BJ (cell line): ENCODE results near the gene HELQ. TPM values are rescaled to one million over a fixed set of nuclear protein-coding genes. Genes with fewer than 3 reads are reported as not detected.

Experiments used
- CTCF ChIA-PET: fragments of 350-600 bp; formaldehyde crosslinking; extraction: SDS; loops from one replicate; lab custom pipeline; 2021; ENCODE audit warnings: antibody characterized with exemption, inconsistent platforms; lab: Yijun Ruan, JAX
- POLR2A ChIA-PET: fragments of 300-600 bp; sonication (Branson Sonifier 250); formaldehyde crosslinking; extraction: SDS; loops from one replicate; lab custom pipeline; 2021; ENCODE audit warnings: antibody characterized with exemption; lab: Charles Lee
- DNase-seq: peaks from one replicate; pipeline ENCODE4 v3.0.0-alpha.2; 2011; ENCODE audit warnings: low read depth
- H3K27me3 ChIP-seq: 2 replicates; pipeline ENCODE4 v1.6.0; 2011; ENCODE audit warnings: low read length; ENCODE audit not compliant: control insufficient read depth, insufficient read depth
- H3K36me3 ChIP-seq: 2 replicates; pipeline ENCODE4 v1.5.1; 2011; ENCODE audit warnings: low read length; ENCODE audit not compliant: control insufficient read depth, insufficient read depth
- H3K4me3 ChIP-seq: 2 replicates; pipeline ENCODE4 v1.5.1; 2011; ENCODE audit warnings: low read depth, mild to moderate bottlenecking, control low read depth, low read length
- polyA plus RNA-seq: library from polyadenylated mRNA; depleted of rRNA; stranded (reverse); fragments of >200 nt; gene quantifications from 2 replicates; pipeline ENCODE4 v1.2.3, GENCODE V29; 2011
- TF ChIP-seq, protein P1 (sequence below): IDR thresholded peaks from 2 replicates; pipeline ENCODE4 v1.5.1; 2011; ENCODE audit warnings: low read depth, mild to moderate bottlenecking, control low read depth, inconsistent platforms, low read length, moderate library complexity; ENCODE audit not compliant: insufficient read depth

Gene HELQ
- polyA plus RNA-seq, 1 experiment: 9.6 TPM

DNA sequence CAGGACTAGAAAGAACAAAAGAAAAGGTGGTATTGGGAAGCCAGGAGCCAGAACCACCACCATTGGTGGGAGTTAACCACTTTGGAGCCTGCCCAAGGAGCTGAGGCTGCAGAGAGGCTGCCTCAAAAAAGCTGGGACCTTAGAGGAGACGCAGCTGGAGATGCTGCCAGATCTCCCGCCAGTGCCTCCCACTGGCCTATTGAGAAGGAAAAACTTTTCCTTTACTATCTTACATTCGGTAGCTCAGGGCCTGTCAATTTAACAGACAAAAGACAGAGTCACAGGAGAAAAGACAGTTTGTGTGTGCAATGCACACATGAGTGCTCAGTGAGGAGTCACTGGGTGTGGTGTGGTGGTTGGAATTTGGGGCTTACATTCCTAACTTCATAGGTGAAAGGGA lies 68.6 kb downstream of the HELQ start:
- Histone ChIP-seq H3K36me3 (no peaks in the 10 kb centered on the region), H3K4me3 (no peak overlapping the region), H3K27me3 (peaks cover 2% of the 10 kb centered on the region; the same call in 1 of the 2 replicates)
- ChIA-PET CTCF (interaction anchor here (1.4 to 2.5 kb wide), 3 partner anchors 20 to 106 kb away, joined by 3 to 7 read pairs (median 4); no protein-coding TSS in a partner anchor), POLR2A (no interaction called here)
- TF ChIP-seq, protein P1, sequence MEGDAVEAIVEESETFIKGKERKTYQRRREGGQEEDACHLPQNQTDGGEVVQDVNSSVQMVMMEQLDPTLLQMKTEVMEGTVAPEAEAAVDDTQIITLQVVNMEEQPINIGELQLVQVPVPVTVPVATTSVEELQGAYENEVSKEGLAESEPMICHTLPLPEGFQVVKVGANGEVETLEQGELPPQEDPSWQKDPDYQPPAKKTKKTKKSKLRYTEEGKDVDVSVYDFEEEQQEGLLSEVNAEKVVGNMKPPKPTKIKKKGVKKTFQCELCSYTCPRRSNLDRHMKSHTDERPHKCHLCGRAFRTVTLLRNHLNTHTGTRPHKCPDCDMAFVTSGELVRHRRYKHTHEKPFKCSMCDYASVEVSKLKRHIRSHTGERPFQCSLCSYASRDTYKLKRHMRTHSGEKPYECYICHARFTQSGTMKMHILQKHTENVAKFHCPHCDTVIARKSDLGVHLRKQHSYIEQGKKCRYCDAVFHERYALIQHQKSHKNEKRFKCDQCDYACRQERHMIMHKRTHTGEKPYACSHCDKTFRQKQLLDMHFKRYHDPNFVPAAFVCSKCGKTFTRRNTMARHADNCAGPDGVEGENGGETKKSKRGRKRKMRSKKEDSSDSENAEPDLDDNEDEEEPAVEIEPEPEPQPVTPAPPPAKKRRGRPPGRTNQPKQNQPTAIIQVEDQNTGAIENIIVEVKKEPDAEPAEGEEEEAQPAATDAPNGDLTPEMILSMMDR: no peak
- no peak for DNase-seq

DNA sequence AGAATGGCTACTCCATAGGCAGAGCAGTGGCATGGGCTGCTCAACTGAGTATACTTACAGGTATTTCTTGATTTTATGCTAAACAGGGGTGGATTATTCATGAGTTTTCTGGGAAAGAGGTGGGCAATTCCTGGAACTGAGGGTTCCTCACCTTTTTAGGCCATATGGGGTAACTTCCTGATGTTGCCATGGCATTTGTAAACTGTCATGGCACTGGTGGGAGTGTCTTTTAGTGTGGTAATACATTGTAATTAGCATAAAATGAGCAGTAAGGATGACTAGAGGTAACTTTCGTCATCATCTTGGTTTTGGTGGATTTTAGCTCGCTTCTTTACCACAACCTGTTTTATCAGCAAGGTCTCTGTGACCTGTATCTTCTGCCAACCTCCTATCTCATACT lies 72.8 kb downstream of the HELQ start:
- H3K4me3 ChIP-seq: no peak overlapping the region
- DNase-seq: no peak
- POLR2A ChIA-PET: no interaction called here

DNA sequence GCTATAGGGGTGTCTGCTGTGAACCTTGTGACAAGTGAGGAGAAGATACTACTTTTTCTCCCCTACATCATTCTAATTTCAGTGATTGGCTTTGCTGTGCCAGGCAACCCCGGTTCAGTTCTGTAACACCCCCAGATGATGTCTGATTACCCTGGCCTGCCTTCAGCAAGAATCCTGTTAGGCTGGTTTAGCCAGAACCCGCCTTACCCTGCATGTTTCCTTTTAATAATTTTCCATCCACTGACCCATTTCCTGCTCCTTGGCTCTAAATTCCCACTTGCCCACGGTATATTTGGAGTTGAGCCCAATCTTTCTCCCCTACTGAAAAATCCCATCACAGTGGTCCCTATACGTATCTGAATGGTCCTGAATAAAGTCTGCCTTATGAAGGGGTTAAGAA lies 74.5 kb downstream of the HELQ start:
- no peak for DNase-seq
- ChIA-PET POLR2A (no interaction called here), CTCF (no interaction called here)
- Histone ChIP-seq H3K36me3 (no peaks in the 10 kb centered on the region), H3K4me3 (no peak overlapping the region), H3K27me3 (no peaks in the 10 kb centered on the region)
- TF ChIP-seq, protein P1: no peak

More for the DNA sequence above, 72.8 kb downstream of the HELQ start:
- H3K27me3 ChIP-seq: no peaks in the 10 kb centered on the region
- H3K36me3 ChIP-seq: no peaks in the 10 kb centered on the region
- TF ChIP-seq, protein P1: no peak
- CTCF ChIA-PET: no interaction called here

DNA sequence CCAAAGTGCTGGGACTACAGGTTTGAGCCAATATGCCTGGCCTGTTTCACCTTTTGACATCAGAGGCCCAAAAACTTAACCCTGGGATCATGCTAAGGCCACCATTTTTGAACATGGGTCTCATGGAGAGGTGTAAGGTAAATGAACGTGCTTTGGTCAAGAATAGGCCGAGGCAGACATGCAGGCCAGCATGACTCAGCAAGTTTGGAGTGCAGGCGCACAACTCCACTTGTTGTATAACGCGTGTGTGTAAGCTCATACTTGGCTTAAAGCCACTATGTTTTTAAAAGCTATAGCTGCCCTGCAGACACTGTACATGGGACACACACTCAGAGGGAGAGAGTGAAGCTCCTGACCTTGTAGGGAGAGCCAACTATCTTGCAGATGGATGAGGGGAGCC lies 77.2 kb downstream of the HELQ start:
- Histone ChIP-seq H3K27me3 (0 out of 2 replicates have a peak, but pooled peaks cover 2% of the 10 kb centered on the region), H3K36me3 (no peaks in the 10 kb centered on the region), H3K4me3 (no peak overlapping the region)
- no peak for DNase-seq
- POLR2A ChIA-PET: no interaction called here
- CTCF ChIA-PET: interaction anchor here (1.4 kb wide), 2 partner anchors 15 to 16 kb away, joined by 4 to 5 read pairs; no protein-coding TSS in a partner anchor
- TF ChIP-seq, protein P1: no peak

DNA sequence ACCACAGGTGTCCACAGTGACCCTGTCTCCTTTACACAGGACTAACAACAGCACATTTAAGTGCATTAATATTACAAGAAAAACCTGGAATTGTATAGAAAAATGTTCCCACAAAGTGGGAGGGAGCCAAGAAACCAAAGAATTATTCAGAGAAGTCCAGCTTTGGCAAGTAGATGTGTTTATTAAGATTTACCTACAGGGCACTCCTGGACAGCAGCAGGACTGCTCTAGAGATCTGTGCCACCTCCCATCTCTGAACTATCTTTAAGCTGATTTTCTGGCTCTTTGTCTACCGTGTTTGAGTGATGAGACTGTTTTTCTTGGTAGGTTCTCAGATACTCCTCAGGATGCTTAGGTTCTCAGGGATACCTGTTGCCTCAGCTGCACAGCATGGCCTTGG lies 82.7 kb downstream of the HELQ start:
- Histone ChIP-seq H3K4me3 (no peak overlapping the region), H3K36me3 (no peaks in the 10 kb centered on the region), H3K27me3 (peaks cover 9% of the 10 kb centered on the region; the same call in 1 of the 2 replicates)
- no peak for DNase-seq
- POLR2A ChIA-PET: no interaction called here
- CTCF ChIA-PET: interaction anchor here (1.1 kb wide), 1 partner anchor 8 kb away, joined by 3 read pairs; no protein-coding TSS in a partner anchor
- TF ChIP-seq, protein P1: no peak
